HFFc6 (cell line): ENCODE data around the gene KCND3. TPM values are rescaled to one million over a fixed set of nuclear protein-coding genes. Genes with fewer than 3 reads are reported as not detected.

Experiments used
- DNase-seq: peaks from one replicate; pipeline ENCODE4 v3.0.0-alpha.2; 2018
- H3K27ac Mint-ChIP-seq: 2 replicates; pipeline ENCODE4 v1.8.0; 2020; ENCODE audit warnings: mild to moderate bottlenecking, mixed read lengths
- H3K27me3 Mint-ChIP-seq: 2 replicates; pipeline ENCODE4 v1.8.0; 2021; ENCODE audit warnings: mild to moderate bottlenecking, moderate library complexity, mixed read lengths; ENCODE audit not compliant: insufficient read depth
- H3K36me3 Mint-ChIP-seq: 2 replicates; pipeline ENCODE4 v1.8.0; 2021; ENCODE audit warnings: low read depth, mixed read lengths
- H3K4me1 Mint-ChIP-seq: 2 replicates; pipeline ENCODE4 v1.8.0; 2020; ENCODE audit warnings: low read depth, mixed read lengths
- H3K4me3 Mint-ChIP-seq: 2 replicates; pipeline ENCODE4 v1.8.0; 2020; ENCODE audit warnings: mild to moderate bottlenecking, moderate library complexity, mixed read lengths
- H3K9me3 Mint-ChIP-seq: 2 replicates; pipeline ENCODE4 v1.8.0; 2020; ENCODE audit warnings: mild to moderate bottlenecking, mixed read lengths
- total RNA-seq, 6 experiments: library from RNA; stranded (reverse); fragmentation: NEBNext Ultra II Directional; extraction: Animal tissue kit (Norgen Biotek cat#: 25700); gene quantifications; 2 replicates in 1 of 6; 3 replicates in 5 of 6; pipeline ENCODE4 v1.2.3, GENCODE V29; 2021
- TF ChIP-seq, protein P1 (sequence below): fragments of 200-600 bp; sonication (generic); IDR thresholded peaks from 2 replicates; pipeline ENCODE4 v1.5.0; 2021; ENCODE audit warnings: antibody characterized with exemption, mild to moderate bottlenecking

Gene KCND3
- total RNA-seq, 6 experiments from 2014 or later = 0.09 to 0.47 (median 0.12) TPM

- TF ChIP-seq, protein P1, sequence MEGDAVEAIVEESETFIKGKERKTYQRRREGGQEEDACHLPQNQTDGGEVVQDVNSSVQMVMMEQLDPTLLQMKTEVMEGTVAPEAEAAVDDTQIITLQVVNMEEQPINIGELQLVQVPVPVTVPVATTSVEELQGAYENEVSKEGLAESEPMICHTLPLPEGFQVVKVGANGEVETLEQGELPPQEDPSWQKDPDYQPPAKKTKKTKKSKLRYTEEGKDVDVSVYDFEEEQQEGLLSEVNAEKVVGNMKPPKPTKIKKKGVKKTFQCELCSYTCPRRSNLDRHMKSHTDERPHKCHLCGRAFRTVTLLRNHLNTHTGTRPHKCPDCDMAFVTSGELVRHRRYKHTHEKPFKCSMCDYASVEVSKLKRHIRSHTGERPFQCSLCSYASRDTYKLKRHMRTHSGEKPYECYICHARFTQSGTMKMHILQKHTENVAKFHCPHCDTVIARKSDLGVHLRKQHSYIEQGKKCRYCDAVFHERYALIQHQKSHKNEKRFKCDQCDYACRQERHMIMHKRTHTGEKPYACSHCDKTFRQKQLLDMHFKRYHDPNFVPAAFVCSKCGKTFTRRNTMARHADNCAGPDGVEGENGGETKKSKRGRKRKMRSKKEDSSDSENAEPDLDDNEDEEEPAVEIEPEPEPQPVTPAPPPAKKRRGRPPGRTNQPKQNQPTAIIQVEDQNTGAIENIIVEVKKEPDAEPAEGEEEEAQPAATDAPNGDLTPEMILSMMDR = no peak
- no peaks in the 10 kb centered on the region for H3K36me3 Mint-ChIP-seq
- H3K4me1 Mint-ChIP-seq = no peaks in the 10 kb centered on the region
- DNase-seq = no peak
- peaks cover 36% of the 10 kb centered on the region for H3K27me3 Mint-ChIP-seq
- H3K27ac Mint-ChIP-seq = no peak overlapping the region
- no peak overlapping the region for H3K4me3 Mint-ChIP-seq
- H3K9me3 Mint-ChIP-seq = no peaks in the 10 kb centered on the region
Observed at GRCh38 chr1:111880881-111881837, 108.3 kb downstream of the KCND3 start.

- H3K4me3 Mint-ChIP-seq = no peak overlapping the region
- TF ChIP-seq, protein P1 = no peak
- H3K27me3 Mint-ChIP-seq = peaks cover 38% of the 10 kb centered on the region
- no peak for DNase-seq
- H3K36me3 Mint-ChIP-seq = no peaks in the 10 kb centered on the region
- H3K4me1 Mint-ChIP-seq = no peaks in the 10 kb centered on the region
- no peak overlapping the region for H3K27ac Mint-ChIP-seq
- H3K9me3 Mint-ChIP-seq = no peaks in the 10 kb centered on the region
Observed at GRCh38 chr1:111879081-111879480, 110.4 kb downstream of the KCND3 start.

DNA sequence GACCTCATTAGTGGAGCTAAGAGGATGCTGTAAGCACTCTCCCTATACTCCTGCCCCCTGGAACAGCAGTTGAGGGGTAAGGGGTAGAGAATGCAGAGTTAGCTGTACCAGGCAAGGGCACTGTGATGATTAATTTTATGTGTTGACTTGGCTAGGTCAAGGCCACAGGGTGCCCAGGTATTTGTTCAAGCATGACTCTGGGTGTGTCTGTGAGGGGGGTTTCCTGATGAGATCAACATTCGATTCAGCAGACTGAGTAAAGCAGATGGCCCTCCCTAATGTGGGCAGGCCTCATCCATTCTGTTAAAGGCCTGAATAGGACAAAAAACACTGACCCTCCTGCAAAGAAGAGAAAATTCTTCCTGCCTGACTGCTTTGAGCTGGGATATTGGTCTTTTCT is 110.8 kb downstream of the KCND3 start:
- no peaks in the 10 kb centered on the region for H3K4me1 Mint-ChIP-seq
- H3K27ac Mint-ChIP-seq = no peak overlapping the region
- H3K27me3 Mint-ChIP-seq = peaks cover 41% of the 10 kb centered on the region
- TF ChIP-seq, protein P1 = no peak
- no peaks in the 10 kb centered on the region for H3K9me3 Mint-ChIP-seq
- DNase-seq = no peak
- H3K4me3 Mint-ChIP-seq = no peak overlapping the region
- H3K36me3 Mint-ChIP-seq = no peaks in the 10 kb centered on the region

GRCh38 chr1:111878091-111878490 is 111.4 kb downstream of the KCND3 start:
- H3K36me3 Mint-ChIP-seq = no peaks in the 10 kb centered on the region
- TF ChIP-seq, protein P1 = no peak
- H3K4me1 Mint-ChIP-seq = no peaks in the 10 kb centered on the region
- peaks cover 42% of the 10 kb centered on the region for H3K27me3 Mint-ChIP-seq
- DNase-seq = no peak
- H3K9me3 Mint-ChIP-seq = no peaks in the 10 kb centered on the region
- H3K27ac Mint-ChIP-seq = no peak overlapping the region
- no peak overlapping the region for H3K4me3 Mint-ChIP-seq

- TF ChIP-seq, protein P1 = no peak
- Mint-ChIP-seq H3K9me3 (no peaks in the 10 kb centered on the region), H3K4me3 (no peak overlapping the region), H3K4me1 (no peaks in the 10 kb centered on the region), H3K36me3 (no peaks in the 10 kb centered on the region), H3K27me3 (peaks cover 36% of the 10 kb centered on the region), H3K27ac (no peak overlapping the region)
- DNase-seq = no peak
Observed at GRCh38 chr1:111876631-111877030, 112.8 kb downstream of the KCND3 start.
